HL-60 (cell line): ENCODE results near the gene DEGS1.

Experiments used
- CTCF ChIP-seq: IDR thresholded peaks from one replicate; pipeline ENCODE4 v1.5.1; 2011; ENCODE audit warnings: low read length, control low read depth, inconsistent platforms; ENCODE audit not compliant: insufficient read depth
- GABPA ChIP-seq: IDR thresholded peaks from 2 replicates; pipeline ENCODE4 v1.6.1; 2012; ENCODE audit warnings: low read depth
- POLR2AphosphoS5 ChIP-seq: IDR thresholded peaks from 2 replicates; pipeline ENCODE4 v1.6.1; 2012; ENCODE audit warnings: low read depth
- REST ChIP-seq: IDR thresholded peaks from 2 replicates; pipeline ENCODE4 v1.6.1; 2012; ENCODE audit warnings: low read depth; ENCODE audit not compliant: insufficient replicate concordance

DNA sequence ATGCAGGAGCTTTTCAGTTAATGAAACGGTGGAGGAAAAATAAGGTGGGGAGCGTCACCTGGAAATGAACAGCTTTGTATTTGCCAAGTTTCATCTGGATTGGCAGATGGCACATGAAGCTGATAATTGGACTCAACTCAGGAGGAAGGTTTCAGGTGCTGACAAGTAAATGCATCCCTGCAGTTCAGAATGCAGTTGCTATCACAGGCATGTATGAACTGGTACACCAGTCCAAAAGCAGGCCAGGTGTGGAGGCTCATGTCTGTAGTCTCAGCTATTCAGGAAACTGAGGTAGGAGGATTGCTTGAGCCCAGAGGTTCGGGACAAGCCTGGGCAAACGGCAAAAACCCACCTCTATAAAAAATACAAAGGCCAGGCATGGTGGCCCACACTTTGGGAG lies 15.5 kb downstream of the DEGS1 start:
- TF ChIP-seq CTCF (no peak), POLR2AphosphoS5 (no peak), GABPA (no peak), REST (no peak)
